ENCODE results near the gene PDE5A. TPM values are rescaled to one million over a fixed set of nuclear protein-coding genes. Genes with fewer than 3 reads are reported as not detected.
"Not testable (repeated sequence)": the region's sequence is repeated elsewhere in the genome, so short reads cannot be mapped to it uniquely, and the experiment has no call there.

Gene PDE5A
- total RNA-seq, 1 donor from 2014 or later: 9.1 TPM

DNA sequence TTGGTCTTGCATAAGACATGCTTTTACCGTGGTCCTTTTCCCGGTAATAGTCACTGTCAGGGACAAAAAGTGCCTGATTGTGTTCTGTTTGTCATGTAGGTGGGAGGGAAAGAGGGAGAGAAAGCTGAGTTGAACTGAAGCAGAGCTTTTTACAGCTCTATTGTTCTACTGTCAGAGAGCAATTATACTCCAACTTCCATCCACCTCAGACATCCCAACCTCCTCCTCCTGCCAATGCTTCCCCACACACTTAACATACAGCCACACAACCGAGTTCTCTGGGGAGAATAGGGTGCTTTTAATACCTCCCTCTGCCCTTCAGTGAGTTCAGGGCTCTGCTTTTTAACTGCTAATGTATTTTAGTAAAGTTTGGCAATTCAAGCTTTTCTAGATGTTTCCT, 159.6 kb downstream of the PDE5A start:
- H3K36me3 Mint-ChIP-seq (ENCODE audit: unreplicated experiment): peaks cover 11% of the 10 kb centered on the region
- H3K27ac Mint-ChIP-seq (ENCODE audit: unreplicated experiment); H3K27me3 Mint-ChIP-seq (ENCODE audit: unreplicated experiment); DNase-seq (ENCODE audit: extremely low spot score, unreplicated experiment); H3K4me1 Mint-ChIP-seq (ENCODE audit: unreplicated experiment); H3K4me3 Mint-ChIP-seq (ENCODE audit: unreplicated experiment); H3K9me3 Mint-ChIP-seq (ENCODE audit: unreplicated experiment): not testable (repeated sequence)

DNA sequence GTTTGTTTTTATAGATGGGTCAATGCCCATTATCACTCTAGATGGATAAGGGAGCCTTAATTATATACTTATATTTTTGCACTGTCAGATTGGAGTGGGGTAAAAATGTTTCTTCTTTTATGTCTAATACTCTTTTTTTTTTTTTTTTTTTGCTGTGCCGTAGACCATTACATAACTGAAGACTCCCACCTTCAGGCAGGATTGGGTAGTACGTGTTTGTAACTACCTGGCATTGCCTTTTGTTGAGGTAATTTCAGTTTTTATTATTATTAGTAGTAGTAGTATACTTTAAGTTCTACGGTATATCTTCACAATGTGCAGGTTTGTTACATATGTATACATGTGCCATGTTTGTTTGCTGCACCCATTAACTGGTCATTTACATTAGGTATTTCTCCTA, 165.9 kb downstream of the PDE5A start:
- H3K27ac Mint-ChIP-seq (ENCODE audit: unreplicated experiment): not testable (repeated sequence)

DNA sequence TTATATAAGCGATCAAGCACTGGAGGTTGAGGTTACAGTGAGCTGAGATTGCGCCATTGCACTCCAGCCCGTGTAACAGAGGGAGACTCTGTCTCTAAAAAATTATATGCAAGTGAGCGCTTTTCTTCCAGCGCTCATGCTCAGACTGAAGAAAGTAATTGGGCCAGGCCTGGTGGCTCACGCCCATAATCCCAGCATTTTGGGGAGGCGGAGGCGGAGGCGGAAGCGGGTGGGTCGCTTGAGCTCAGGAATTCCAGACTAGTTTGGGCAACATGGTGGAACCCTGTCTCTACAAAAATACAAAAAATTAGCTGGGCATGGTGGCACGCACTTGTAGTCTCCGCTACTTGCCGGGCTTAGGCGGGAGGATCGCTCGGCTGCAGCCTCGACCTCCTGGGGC, 172.9 kb downstream of the PDE5A start:
- DNase-seq (ENCODE audit: extremely low spot score, unreplicated experiment): not testable (repeated sequence)

More for the DNA sequence above, 165.9 kb downstream of the PDE5A start:
- H3K27me3 Mint-ChIP-seq (ENCODE audit: unreplicated experiment); H3K4me3 Mint-ChIP-seq (ENCODE audit: unreplicated experiment); DNase-seq (ENCODE audit: extremely low spot score, unreplicated experiment); H3K9me3 Mint-ChIP-seq (ENCODE audit: unreplicated experiment); H3K4me1 Mint-ChIP-seq (ENCODE audit: unreplicated experiment): not testable (repeated sequence)
- TF ChIP-seq, protein P1, sequence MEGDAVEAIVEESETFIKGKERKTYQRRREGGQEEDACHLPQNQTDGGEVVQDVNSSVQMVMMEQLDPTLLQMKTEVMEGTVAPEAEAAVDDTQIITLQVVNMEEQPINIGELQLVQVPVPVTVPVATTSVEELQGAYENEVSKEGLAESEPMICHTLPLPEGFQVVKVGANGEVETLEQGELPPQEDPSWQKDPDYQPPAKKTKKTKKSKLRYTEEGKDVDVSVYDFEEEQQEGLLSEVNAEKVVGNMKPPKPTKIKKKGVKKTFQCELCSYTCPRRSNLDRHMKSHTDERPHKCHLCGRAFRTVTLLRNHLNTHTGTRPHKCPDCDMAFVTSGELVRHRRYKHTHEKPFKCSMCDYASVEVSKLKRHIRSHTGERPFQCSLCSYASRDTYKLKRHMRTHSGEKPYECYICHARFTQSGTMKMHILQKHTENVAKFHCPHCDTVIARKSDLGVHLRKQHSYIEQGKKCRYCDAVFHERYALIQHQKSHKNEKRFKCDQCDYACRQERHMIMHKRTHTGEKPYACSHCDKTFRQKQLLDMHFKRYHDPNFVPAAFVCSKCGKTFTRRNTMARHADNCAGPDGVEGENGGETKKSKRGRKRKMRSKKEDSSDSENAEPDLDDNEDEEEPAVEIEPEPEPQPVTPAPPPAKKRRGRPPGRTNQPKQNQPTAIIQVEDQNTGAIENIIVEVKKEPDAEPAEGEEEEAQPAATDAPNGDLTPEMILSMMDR (IDR thresholded peaks at IDR 0.05): peak; percentile 32
- H3K36me3 Mint-ChIP-seq (ENCODE audit: unreplicated experiment): peaks cover 13% of the 10 kb centered on the region

DNA sequence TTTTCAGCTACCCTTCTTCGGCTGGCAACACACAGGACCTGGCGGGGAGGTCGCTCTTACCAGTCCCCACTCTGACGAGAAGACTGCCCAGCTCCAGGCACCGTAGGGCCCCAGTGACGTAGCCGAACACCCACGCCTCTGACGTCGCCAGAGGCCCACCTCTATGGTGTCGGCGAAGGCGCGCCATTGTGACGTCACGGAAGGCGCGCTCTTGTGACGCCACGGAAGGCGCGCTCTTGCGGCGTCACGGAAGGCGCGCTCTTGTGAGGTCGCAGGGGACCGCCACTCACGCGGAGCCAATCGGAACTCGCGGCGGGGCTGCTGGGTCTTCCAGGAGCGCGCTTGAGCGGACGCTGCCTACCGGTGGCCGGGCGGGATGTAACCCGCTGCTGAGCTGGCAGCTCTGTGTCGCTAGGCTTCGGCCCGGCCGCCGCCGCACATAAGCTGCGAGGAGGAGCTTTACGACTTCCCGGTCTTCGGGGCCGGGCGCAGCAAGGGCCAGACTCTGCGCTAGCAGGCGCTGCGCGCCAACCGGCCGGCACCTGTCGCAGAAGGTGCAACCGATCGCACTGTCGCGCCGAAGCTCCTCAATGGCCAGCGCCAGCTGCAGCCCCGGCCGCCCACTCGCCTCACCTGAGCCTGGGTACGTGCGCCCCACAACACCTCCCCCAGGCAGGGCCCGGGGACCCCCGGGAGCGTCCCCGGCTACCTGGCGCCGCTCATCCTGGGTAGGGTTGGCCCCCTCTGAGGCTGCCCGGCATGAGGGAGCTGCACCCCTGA, 173.9 kb downstream of the PDE5A start:
- Mint-ChIP-seq H3K4me3 (ENCODE audit: unreplicated experiment) (peak overlapping the region; percentile 84), H3K27ac (ENCODE audit: unreplicated experiment) (peak overlapping the region; percentile 99)
- TF ChIP-seq, protein P1 (IDR thresholded peaks at IDR 0.05): peak; percentile 15
- H3K4me1 Mint-ChIP-seq (ENCODE audit: unreplicated experiment); H3K9me3 Mint-ChIP-seq (ENCODE audit: unreplicated experiment); H3K27me3 Mint-ChIP-seq (ENCODE audit: unreplicated experiment); H3K36me3 Mint-ChIP-seq (ENCODE audit: unreplicated experiment): not testable (repeated sequence)
- DNase-seq (ENCODE audit: extremely low spot score, unreplicated experiment): peak; percentile 97

More for the DNA sequence above, 172.9 kb downstream of the PDE5A start:
- not testable (repeated sequence) for H3K27me3 Mint-ChIP-seq (ENCODE audit: unreplicated experiment); H3K27ac Mint-ChIP-seq (ENCODE audit: unreplicated experiment); H3K4me1 Mint-ChIP-seq (ENCODE audit: unreplicated experiment); H3K36me3 Mint-ChIP-seq (ENCODE audit: unreplicated experiment); H3K9me3 Mint-ChIP-seq (ENCODE audit: unreplicated experiment)
- H3K4me3 Mint-ChIP-seq (ENCODE audit: unreplicated experiment): peak overlapping the region; percentile 84

DNA sequence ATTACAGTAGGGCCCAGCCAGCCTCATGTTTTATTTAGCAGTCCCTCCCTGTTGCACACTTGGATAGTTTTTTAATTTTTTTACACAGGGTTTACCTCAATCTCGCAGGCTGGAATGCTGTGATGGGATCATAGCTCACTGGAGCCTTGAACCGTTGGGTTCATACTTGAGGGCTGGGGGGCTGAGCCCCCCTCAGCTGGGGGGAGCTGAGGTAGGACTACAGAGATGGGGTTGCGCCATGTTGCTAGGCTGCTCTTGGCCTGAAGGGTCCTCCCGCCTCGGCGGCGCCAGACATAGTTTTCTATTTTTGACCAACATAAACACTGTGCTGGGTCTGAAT, 174.5 kb downstream of the PDE5A start:
- not testable (repeated sequence) for H3K36me3 Mint-ChIP-seq (ENCODE audit: unreplicated experiment); H3K27me3 Mint-ChIP-seq (ENCODE audit: unreplicated experiment); H3K4me1 Mint-ChIP-seq (ENCODE audit: unreplicated experiment); H3K9me3 Mint-ChIP-seq (ENCODE audit: unreplicated experiment); DNase-seq (ENCODE audit: extremely low spot score, unreplicated experiment)
- H3K4me3 Mint-ChIP-seq (ENCODE audit: unreplicated experiment): peak overlapping the region; percentile 84
- peak overlapping the region; percentile 99 for H3K27ac Mint-ChIP-seq (ENCODE audit: unreplicated experiment)

DNA sequence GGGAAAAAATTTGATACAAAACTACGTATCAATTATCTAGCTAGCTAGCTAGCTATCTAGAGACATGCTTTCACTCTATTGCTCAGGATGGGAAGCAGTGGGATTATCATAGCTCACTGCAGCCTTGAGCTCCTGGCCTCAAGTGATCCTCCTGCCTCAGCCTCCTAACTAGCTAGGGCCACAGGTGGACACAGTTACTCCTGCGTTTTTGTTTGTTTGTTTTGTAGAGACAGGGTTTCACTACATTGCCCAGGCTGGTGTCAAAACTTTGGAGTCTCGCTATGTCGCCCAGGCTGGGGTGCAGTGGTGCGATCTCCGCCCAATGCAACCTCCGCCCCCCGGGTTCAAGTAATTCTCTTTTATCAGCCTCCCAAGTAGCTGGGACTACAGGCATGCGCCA, 175.3 kb downstream of the PDE5A start:
- H3K27ac Mint-ChIP-seq (ENCODE audit: unreplicated experiment); DNase-seq (ENCODE audit: extremely low spot score, unreplicated experiment); H3K4me1 Mint-ChIP-seq (ENCODE audit: unreplicated experiment); H3K27me3 Mint-ChIP-seq (ENCODE audit: unreplicated experiment); H3K4me3 Mint-ChIP-seq (ENCODE audit: unreplicated experiment); H3K36me3 Mint-ChIP-seq (ENCODE audit: unreplicated experiment); H3K9me3 Mint-ChIP-seq (ENCODE audit: unreplicated experiment): not testable (repeated sequence)

DNA sequence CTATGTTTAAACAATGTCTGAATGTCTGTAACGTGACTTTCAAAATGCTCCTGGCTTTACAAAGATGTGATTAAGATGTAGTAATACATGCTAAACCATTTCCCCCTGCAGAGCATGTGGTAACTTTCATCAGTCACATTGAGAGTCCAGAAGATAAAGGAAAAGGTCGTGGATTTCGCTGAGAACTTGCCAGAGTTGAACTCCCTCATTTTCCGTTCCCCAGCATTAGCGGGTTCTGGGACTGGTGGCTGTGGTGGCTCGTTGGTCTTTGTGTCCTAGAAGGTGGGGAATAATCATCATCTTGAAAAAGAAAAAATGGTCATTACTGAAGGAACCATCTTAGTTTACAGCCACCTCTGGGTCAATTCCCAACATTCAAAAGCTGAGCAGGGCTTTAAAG, 178.8 kb downstream of the PDE5A start:
- not testable (repeated sequence) for H3K36me3 Mint-ChIP-seq (ENCODE audit: unreplicated experiment); H3K27me3 Mint-ChIP-seq (ENCODE audit: unreplicated experiment); H3K4me3 Mint-ChIP-seq (ENCODE audit: unreplicated experiment); H3K9me3 Mint-ChIP-seq (ENCODE audit: unreplicated experiment); H3K4me1 Mint-ChIP-seq (ENCODE audit: unreplicated experiment); DNase-seq (ENCODE audit: extremely low spot score, unreplicated experiment); H3K27ac Mint-ChIP-seq (ENCODE audit: unreplicated experiment)

All from osteocyte (in vitro differentiated cells).